ENCODE measurements around the gene MYO6.

MYO6 gene

DNA sequence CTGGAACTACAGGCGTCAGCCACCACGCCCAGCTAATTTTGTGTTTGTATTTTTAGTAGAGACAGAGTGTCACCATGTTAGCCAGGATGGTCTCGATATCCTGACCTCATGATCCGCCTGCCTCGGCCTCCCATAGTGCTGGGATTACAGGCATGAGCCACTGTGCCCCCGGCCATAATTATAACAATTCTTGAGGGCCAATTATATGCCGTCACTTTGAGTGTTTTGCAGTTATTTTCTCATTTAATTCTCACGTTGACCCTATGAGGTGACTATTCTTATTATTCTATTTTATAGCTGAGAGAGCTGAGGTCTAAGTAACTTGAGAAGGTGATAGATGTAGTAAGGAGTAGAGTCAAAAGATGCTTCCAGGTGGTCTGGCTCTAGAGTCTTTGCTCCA lies 13.0 kb downstream of the MYO6 start:
- DNase-seq (ENCODE audit: low read depth in 2 of 2, low spot score in 1 of 2): no peak

DNA sequence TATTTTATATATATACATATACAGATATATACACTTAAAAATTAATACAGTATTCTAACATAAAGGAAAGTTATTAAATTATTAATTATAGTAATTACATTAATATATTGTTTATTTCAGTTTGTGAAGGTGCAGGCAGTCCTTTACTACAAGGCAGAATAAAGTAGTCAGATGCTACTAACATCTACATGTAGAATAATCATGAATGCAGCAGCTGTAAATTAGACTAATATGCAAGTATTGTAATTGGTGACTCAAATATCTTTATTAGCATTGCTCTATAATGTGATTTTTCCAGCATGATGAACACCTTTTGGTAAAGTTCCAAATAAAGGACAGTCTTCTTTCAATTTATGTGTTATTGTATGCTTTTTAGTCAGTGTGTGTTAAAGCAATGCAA lies 17.3 kb downstream of the MYO6 start:
- DNase-seq (ENCODE audit: low read depth in 2 of 2, low spot score in 1 of 2): no peak

DNA sequence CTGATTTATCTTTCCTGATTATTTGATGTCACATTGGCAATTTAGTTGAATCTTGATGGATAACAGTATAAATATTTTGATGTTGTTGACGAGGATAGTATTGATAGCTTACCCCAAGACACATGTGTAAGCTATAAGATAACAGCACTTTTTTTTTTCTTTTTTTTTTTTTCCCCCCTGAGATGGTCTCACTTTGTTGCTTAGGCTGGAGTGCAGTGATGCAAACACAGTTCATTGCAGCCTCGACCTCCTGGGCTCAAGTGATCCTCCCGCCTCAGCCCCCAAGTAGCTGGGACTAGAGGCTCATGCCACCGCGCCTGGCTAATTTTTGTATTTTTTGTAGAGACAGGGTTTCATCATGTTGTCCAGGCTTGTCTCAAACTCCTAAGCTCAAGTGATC lies 21.8 kb downstream of the MYO6 start:
- DNase-seq (ENCODE audit: low read depth in 2 of 2, low spot score in 1 of 2): no peak

DNA sequence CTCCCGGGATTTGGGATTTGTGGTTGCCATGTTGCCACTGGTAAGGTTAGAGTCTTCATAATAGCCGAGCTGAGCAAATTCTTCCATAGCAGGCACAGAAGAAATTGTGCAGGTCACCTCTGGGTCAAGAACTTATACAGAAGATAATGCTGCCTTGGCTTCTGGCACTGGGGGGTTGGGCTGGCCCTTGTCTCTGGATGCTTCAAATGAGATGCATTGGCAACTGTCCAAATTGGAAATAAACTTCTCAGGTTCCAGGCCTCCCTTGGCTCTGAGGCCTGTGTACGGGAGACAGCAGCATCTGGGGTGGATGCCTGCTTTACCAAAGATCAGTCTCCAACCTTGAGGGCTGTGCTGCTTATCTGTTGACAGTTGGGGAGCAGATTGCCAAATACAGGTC lies 26.2 kb downstream of the MYO6 start:
- DNase-seq (ENCODE audit: low read depth in 2 of 2, low spot score in 1 of 2): no peak

DNA sequence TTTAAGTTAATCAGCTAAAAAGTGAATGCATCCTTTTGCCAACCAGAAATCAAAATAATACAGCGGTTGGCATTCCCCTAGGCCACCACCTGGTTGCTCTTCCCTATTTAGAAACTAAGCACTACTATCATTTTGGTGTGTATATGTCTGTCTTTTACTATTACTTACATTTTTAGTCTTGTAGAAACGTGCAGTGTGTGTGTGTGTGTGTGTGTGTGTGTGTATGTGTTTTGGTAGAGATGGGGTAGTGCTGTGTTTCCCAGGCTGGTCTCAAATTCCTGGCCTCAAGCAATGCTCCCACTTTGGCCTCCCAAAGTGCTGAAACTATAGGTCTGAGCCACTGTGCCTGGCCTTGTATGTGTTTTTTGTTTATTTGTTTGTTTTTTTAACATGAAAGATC lies 27.4 kb downstream of the MYO6 start:
- no peak for DNase-seq (ENCODE audit: low read depth in 2 of 2, low spot score in 1 of 2)

DNA sequence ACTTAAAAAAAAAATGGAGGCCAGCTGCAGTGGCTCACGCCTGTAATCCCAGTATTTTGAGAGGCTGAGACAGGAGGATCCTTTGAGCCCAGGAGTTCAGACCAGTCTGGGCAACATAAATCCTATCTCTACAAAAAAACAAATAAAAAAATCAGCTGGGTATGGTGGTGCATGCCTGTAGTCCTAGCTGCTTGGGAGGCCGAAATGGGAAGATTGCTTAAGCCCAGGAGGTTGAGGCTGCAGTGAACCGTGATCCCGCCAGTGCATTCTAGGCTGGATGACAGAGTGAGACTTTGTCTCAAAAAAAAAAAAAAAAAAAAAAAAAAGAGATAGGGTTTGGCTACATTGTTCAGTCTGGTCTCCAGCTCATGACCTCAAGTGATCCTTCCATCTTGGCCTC lies 29.7 kb downstream of the MYO6 start:
- no peak for DNase-seq (ENCODE audit: low read depth in 2 of 2, low spot score in 1 of 2)

DNA sequence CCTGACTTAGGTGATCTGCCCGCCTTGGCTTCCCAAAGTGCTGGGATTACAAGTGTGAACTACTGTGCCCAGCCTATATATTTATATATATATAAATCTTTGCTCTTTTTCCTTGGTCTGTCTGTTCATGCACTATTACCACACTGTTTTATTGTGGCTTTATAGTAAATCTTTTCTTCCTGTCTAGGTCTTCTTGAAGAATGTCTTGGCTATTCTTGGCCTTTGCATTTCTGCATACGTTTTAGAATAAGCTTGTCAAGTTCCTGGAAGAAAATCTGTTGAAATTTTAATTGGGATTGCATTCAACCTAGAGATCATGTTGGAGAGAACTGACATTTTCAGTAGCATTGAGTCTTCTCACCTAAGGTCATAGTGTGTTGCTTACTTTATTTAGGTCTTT lies 37.1 kb downstream of the MYO6 start:
- no peak for DNase-seq (ENCODE audit: low read depth in 2 of 2, low spot score in 1 of 2)

DNA sequence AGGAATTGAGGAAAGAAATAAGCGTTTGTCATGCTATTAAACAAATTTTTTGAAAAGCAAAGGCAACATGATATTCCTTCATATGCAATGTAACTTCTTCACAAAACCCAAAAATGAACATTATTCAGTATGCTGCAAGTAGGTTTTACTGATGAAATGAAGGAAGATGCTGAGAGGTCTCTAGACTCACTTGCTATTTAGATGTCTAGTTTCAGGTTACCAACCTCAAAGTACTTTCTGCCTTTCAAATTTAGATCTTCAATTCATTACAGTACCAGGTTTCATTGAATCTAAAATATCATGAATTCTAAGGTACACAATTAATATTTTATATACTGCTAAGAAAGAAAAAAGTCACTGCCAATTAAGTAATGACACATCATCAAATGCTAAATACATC lies 39.9 kb downstream of the MYO6 start:
- DNase-seq (ENCODE audit: low read depth in 2 of 2, low spot score in 1 of 2): no peak

DNA sequence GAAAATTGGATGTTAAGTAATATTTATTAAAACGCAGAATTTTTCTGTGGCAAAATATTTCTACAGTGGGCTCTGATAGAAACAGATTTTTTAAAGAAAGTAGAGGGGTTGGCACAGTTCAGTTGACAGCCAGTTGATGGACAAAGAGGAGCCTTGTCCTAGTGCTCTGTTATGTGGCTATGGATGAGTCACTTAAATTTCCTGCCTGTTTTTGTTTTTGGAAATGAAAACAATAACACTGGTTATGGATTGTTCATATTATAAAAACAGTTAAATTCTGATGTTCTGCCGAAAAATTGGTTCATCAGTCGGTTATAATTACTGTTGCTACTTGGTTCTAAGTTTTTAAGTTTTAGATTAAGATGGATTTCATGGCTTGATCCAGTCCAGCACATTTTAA lies 42.8 kb downstream of the MYO6 start:
- DNase-seq (ENCODE audit: low read depth in 2 of 2, low spot score in 1 of 2): no peak

DNA sequence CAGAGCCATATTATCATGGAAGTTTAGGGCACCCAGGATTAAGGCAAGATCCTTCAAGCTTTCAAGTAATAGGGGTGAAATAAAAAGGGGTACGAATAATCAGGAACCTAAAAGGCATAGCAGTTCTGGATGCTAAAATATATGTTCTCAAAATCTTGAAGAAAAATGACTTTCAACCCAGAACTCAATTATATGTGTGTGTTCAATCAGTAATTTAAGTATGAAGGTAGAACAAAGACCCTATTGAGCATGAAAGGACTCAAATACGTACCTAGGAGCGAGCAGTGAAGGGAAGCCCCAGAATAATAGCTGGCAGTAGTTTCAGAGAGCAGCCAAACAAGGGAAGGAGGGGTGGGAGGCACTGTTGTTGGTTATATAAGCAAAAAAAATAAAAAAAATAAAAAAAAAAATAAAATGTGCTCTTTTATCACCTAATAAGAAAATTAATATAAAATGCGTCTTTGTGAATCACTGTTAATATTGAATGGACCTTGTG lies 45.4 kb downstream of the MYO6 start:
- no peak for DNase-seq (ENCODE audit: low read depth in 2 of 2, low spot score in 1 of 2)

DNA sequence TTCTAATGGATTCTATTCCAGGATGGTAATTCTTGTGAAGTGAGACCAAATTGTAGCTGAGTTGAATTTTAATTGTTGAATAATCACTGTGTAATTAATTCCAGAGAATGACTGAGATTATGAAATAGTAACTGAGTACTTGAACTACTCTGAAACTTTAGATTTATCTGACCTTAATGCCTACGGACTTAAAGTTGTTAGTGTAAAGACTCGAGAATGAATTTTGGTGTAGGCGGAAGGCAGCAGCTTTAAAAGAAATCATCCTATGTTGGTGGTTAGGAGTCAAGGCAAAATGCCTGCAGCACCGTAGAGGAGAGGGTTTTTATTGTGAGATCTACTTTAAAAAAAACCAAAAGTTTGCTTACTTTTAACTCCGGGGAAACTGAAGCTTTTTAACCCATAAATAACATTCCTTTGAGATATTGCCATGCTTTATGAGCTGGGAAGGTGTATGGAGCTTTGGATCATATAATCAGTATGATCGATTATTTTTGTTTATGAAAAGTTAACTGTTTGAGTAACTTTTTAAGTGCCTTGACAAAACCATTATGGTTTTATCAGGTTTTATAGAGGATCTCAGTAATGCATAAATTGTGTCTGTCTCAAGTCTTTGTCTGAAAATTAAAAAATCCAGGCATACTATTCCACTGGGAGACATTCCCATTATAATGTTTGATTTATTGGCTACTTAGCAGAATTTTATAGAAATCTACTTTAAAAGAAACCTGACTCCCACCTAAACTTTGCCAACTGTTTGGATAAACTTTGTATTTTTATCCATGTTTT lies 46.1 kb downstream of the MYO6 start:
- no peak for DNase-seq (ENCODE audit: low read depth in 2 of 2, low spot score in 1 of 2)

DNA sequence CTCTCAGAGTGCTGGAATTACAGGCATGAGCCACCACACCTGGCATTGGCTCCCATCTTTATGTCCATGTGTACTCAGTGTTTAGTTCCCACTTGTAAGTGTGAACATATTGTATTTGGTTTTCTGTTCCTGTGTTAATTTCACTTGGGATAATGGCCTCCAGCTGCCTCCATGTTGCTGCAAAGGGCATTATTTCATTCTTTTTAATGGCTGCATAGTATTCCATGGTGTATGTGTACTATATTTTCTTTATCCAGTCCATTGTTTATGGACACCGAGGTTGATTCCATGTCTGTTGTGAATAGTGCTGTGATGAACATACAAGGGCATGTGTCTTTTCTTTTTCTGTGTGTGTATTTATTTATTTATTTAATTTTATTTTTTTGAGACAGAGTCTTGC lies 47.7 kb downstream of the MYO6 start:
- DNase-seq (ENCODE audit: low read depth in 2 of 2, low spot score in 1 of 2): no peak

DNA sequence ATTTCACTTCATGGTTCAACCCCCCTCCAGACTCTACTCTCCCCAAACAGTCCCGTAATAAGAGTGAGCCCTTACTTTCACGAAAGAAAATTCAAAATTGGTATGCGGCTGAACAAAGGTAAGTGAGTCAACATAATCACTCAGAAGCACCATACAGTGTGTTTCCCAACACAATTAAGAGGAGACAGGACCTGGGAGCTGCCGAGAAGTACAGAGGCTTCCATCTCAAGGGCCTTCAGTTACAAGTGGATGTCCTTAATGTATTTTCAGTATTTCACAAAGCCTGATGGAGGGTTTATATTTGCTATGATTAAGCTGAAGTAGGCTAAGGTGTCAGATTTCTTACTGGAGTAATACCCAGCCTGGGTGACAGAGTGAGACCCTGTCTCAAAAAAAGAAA lies 51.1 kb downstream of the MYO6 start:
- no peak for DNase-seq (ENCODE audit: low read depth in 2 of 2, low spot score in 1 of 2)

DNA sequence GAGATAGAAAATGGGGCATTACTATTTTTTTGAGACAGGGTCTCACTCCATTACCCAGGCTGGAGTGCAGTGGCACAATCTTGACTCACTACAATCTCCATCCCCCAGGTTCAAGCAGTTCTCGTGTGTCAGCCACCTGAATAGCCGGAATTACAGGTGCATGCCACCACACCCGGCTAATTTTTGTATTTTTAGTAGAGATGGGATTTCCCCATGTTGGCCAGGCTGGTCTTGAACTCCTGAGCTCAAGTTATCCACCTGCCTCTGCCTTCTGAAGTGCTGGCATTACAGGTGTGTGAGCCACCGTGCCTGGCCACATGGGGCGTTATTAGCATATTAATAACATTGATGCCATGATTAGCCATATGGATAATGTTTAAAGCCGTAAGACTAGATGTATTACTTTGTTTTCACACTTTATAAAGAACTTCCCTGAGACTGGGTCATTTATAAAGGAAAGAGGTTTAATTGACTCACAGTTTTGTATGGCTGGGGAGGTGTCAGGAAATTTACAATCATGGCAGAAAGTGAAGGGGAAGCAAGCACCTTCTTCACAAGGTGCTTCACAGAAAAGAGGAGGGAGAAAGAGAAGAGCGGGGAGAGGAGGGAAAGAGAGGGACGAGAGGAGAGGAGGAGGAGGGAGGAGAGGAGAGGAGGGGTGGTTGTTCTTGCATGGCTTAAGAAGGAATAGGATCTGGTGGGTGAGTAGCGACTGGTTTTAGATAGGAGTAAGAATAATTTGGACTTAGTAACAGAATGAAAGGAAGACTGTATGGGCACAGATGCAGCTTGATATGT lies 51.9 kb downstream of the MYO6 start:
- no peak for DNase-seq (ENCODE audit: low read depth in 2 of 2, low spot score in 1 of 2)

DNA sequence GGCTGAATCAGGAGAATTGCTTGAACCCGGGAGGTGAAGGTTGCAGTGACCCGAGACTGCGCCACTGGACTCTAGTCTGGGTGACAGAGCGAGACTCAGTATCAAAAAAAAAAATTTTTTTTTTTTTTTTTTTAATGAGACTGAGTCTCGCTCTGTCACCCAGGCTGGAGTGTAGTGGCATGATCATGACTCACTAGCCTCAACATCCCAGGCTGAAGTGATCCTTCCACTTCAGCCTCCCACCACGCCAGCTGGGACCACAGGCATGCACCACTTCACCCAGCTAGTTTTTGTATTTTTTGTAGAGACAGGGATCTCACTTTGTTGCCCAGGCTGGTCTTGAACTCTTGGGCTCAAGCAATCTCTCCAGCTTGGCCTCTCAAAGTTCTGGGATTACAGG lies 53.3 kb downstream of the MYO6 start:
- DNase-seq (ENCODE audit: low read depth in 2 of 2, low spot score in 1 of 2): no peak

DNA sequence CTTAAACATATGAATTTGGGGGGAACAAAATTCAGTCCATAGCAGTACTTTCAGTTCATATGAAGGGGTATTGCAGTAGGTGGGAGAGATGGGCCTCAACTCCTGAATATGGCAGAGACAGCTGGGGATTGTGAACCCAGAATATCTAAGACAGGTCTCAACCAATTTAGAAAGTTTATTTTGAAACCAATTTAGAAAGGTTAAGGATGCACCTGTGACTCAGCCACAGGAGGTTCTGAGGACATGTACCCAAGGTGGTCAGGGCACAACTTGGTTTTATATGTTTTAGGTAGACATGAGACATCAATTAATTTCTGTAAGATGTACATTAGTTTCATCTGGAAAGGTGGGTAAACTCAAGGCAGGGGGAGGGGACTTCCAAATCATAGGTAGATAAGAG lies 59.5 kb downstream of the MYO6 start:
- no peak for DNase-seq (ENCODE audit: low read depth in 2 of 2, low spot score in 1 of 2)

DNA sequence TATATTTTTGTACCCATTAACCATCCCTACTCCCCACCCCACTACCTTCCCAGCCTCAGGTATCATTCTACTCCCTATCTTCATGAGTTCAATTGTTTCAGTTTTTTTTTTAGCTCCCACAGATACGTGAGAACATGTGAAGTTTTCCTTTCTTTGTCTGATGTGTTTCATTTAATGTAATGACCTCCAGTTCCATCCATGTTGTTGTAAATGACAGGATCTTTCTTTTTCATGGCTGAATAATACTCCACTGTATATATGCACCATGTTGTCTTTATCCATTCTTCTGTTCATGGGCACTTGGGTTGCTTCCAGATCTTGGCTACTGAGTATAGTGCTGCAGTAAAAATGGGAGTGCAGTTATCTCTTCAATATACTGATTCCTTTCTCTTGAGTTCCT lies 63.5 kb downstream of the MYO6 start:
- no peak for DNase-seq (ENCODE audit: low read depth in 2 of 2, low spot score in 1 of 2)

DNA sequence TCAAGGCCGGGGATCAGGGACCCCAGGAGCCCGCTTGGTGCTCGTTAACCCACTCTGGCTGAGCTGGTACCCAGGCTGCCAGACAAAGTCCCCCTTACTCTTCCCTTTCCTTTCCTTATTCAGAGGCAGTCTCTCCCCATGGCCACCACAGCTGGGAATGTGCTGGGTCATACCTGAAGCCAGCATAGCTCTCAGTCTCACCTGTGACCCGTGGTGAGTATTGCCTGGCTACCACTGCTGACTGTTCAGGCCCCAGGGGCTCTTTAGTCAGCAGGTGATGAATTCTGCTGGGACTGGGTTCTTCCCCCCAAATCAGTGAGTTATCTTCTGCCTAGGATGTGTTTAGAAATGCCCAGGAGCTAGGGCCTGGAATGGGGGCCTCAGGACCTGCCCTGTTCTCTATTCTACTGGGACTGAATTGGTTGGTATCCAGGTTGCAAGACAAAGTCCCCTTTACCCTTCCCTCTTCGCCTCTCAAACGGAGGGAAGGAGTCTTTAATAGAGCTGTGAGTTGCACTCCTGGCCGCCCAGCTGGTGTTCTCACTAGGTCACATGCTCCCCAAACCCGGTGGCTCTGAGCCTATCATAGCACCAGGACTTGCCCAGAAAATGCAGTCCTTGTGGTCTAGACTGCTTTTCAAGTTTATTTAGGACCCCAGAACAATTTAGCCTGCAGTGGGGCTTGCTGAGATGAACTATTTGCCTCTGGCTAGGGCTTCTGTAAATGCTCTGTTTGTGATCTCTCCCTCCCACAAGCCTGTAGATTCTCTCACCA lies 64.6 kb downstream of the MYO6 start:
- no peak for DNase-seq (ENCODE audit: low read depth in 2 of 2, low spot score in 1 of 2)

DNA sequence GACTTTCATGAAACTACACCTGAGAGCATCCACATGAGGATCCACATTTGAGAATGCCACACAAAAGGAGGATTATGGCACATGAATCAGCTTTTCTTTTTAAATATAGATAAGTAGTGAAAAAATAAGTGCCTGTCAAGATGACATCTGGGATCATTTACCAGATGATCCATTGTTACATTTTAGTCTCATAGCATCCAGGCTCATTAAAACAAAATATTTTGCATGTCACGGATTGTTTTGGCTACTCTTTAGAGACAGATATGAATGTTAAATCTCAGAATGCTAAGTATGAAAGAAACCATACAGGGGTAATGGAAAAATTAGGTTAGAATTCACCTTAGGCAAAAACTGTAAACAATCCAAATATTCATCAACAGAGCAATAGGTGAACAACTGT lies 66.7 kb downstream of the MYO6 start:
- no peak for DNase-seq (ENCODE audit: low read depth in 2 of 2, low spot score in 1 of 2)

DNA sequence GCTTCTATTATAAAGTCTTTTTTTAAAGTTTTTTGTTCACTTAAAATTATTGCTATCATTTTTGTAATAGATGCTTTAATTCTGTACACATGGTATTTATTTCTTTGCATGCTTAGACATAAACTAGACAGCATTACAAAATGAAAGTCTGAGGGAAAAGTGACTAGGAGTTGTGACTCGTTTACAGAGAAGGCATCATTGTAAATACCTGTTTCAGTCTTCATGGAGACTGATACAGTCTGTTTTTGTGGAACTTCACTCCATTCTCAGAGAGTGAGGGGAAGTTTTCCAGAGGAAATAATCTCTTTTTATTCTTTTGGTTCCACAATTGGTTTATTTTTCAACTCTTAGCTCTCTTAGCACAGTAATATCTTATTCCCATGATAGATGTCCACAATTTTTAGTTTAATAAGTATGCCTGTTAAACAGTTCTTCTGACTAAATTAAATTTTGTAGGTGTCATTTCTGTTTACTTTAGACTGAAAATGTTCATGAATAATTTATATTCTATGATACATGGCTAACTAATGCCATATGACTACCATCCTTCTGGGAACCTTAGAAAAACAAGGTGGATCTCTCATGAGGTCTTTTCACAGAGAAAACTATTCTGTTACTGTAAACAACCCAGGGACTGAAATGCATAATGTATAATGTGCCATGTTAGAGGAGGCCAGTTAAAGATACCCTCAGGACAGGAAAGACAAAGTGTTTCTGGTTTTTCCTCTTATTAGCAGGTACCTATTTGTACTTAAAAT lies 69.2 kb downstream of the MYO6 start:
- no peak for DNase-seq (ENCODE audit: low read depth in 2 of 2, low spot score in 1 of 2)

Measured in stimulated activated CD8-positive, alpha-beta memory T cell treated with anti-CD3 and anti-CD28 coated beads, Interleukin-4, amount 100 ng/mL, for 1 hour (primary cell).